Measurements from ENCODE around the gene CYP2E1.
"Not testable (repeated sequence)": the region's sequence is repeated elsewhere in the genome, so short reads cannot be mapped to it uniquely, and the experiment has no call there.

CYP2E1 gene

GRCh38 chr10:133573460-133573859 lies 46.3 kb downstream of the CYP2E1 start:
- DNase-seq, result not testable (repeated sequence)

- not testable (repeated sequence) for DNase-seq
These were observed 49.9 kb downstream of the CYP2E1 start for GRCh38 chr10:133577037-133577436.
